GM06990 (cell line): ENCODE data around the gene SUGCT.

Source experiments
- DNase-seq: peaks from one replicate; pipeline ENCODE4 v3.0.0-alpha.2; 2011; ENCODE audit not compliant: insufficient read length; ENCODE audit errors: extremely low read depth
- H3K27me3 ChIP-seq: replicated peaks from 2 replicates; pipeline ENCODE4 v1.6.0; 2011; ENCODE audit warnings: low read length; ENCODE audit not compliant: control insufficient read depth, insufficient read depth
- H3K36me3 ChIP-seq: 2 replicates; pipeline ENCODE4 v1.5.1; 2011; ENCODE audit warnings: low read length; ENCODE audit not compliant: control insufficient read depth, insufficient read depth
- H3K4me3 ChIP-seq: replicated peaks from 2 replicates; pipeline ENCODE4 v1.5.1; 2011; ENCODE audit warnings: low read depth, mild to moderate bottlenecking, control low read depth, low read length
- CTCF ChIP-seq: IDR thresholded peaks from 2 replicates; pipeline ENCODE4 v1.5.1; 2011; ENCODE audit warnings: low read length, control low read depth, mild to moderate bottlenecking, inconsistent platforms; ENCODE audit not compliant: insufficient read depth, poor library complexity, severe bottlenecking

SUGCT gene

DNA sequence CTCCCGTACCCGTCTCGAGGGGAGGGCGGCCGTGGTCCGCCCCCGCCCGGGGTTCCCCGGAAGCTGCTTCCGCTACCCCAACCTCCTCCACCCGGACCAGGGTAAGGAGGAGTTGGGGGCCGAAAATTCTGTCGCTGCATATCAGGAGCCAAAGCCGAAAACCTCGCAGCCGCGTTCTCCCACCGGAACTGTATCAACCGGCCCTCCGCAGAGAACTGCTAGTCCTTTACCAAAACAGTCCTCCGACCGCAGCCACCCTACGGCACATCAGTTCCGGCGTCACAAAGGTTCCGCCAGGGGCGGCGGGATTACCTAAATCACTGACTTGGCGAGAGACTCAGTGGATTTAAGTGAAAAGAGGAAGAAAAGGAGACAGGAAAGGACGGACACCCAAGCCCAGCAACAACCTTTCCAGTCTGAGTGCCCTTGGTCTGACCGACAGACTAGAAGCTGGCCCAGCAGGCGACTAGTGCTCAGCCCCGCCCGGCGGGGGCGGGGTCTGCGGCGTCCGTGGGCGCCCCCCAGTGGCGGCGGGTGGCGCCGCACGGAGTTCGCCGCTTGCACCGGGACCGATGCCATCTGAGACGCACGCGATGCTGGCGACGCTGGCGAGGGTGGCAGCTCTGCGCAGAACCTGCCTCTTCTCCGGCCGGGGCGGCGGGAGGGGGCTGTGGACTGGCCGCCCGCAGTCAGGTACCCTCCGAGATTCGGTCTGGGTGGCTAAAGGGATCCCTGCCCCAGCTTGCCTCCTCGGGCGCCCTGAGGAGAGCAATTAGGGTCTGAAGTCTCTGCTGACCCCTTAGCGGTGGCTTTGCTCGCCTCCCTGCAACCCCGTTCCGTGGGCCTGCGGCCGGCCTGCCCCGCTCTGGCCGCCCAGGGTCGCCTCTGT lies at the start of gene SUGCT, which contains the start of gene MPLKIP:
Gene SUGCT (plus strand): TSS at position 578 of the 889 bp plus-strand sequence.
Gene MPLKIP (minus strand): TSS at position 195 of the 889 bp plus-strand sequence. CDS start 55 bp downstream, at position 140.
- DNase-seq: peak; percentile 90
- Histone ChIP-seq H3K4me3 (peak within 1 kb of the TSS; percentile 97), H3K27me3 (no peaks in the 10 kb centered on the region), H3K36me3 (no peaks in the 10 kb centered on the region)
- TF ChIP-seq CTCF: peak; percentile 60

DNA sequence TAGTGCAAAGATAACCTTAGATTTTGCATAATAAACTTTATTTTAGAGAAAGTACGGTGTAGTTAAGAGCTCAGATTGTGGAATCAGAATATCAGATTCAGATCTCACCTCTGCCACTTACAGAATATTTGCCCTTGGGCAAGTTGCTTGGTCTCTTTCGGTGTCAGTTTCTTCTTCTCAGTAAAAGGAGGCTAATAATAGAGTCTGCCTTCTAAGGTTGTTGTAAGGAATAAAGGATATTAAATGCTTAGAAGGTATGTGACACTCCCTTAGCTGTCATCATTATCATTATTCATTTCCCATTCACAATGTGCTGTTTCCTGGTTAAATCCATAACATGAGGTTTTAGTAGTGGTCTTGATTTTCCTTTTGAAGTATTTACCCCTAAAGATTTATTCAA lies 42.6 kb upstream of the SUGCT start:
- Histone ChIP-seq H3K36me3 (peaks cover 2% of the 10 kb centered on the region), H3K27me3 (no peaks in the 10 kb centered on the region), H3K4me3 (no peak overlapping the region)
- TF ChIP-seq CTCF: no peak
- no peak for DNase-seq

GRCh38 chr7:40093631-40094350 lies 41.0 kb upstream of the SUGCT start:
- no peak for TF ChIP-seq CTCF
- peaks cover 2% of the 10 kb centered on the region for H3K36me3 ChIP-seq
- no peaks in the 10 kb centered on the region for H3K27me3 ChIP-seq
- no peak for DNase-seq
- H3K4me3 ChIP-seq: no peak overlapping the region

GRCh38 chr7:40095230-40095629 lies 39.6 kb upstream of the SUGCT start:
- no peak for DNase-seq
- Histone ChIP-seq H3K27me3 (no peaks in the 10 kb centered on the region), H3K36me3 (peaks cover 2% of the 10 kb centered on the region), H3K4me3 (no peak overlapping the region)
- no peak for TF ChIP-seq CTCF

DNA sequence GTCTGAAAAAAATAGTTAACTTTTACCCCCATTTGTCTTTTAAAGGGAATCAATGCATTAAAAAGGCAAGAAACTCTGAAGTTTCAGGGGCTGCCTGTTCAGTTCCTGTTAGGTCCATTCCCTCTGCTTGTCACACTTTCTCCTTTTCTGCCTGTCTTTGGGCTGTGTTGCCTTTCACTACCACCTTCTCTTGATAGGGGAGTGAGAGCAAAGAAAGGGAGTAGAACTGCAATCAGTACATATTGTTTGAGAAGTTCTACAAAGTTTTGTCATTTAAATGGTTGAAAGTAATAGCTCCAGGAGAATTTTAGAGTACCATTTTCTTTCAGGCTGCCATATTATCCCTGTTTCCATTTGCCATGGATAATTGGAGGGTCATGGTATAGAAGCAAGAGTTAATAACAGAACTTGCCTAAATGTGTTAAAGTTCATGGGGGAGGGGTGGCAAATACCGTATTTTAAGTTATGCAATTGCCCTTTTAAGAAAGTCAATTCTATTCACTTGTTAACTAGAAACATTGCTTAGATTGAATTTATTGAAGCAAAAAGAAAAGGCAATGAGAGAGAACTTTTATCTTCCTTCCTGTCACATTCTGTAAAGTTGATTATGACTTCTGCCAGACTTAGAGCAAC lies 39.0 kb upstream of the SUGCT start:
- no peak for TF ChIP-seq CTCF
- Histone ChIP-seq H3K4me3 (no peak overlapping the region), H3K27me3 (no peaks in the 10 kb centered on the region), H3K36me3 (peaks cover 2% of the 10 kb centered on the region)
- DNase-seq: no peak
